OCI-LY7 (cell line): ENCODE measurements around the gene CHML. TPM values are rescaled to one million over a fixed set of nuclear protein-coding genes. Genes with fewer than 3 reads are reported as not detected.

ENCODE experiments used
- BruUV-seq: library from RNA; stranded (reverse); fragments of 400-500 nt; replicated peaks from 2 replicates; lab custom pipeline; 2021; lab: Mats Ljungman, UMichigan
- CTCF ChIA-PET: fragments of 300-600 bp; sonication (Branson Sonifier 250); formaldehyde crosslinking; loops from one replicate; lab custom pipeline; 2022; ENCODE audit warnings: antibody characterized with exemption; ENCODE audit not compliant: unreplicated experiment; lab: Charles Lee
- POLR2A ChIA-PET: fragments of 300-600 bp; sonication (Branson Sonifier 250); formaldehyde crosslinking; loops from one replicate; lab custom pipeline; 2022; ENCODE audit warnings: antibody characterized with exemption; lab: Charles Lee
- DNase-seq: peaks from one replicate; pipeline ENCODE4 v3.0.0-alpha.2; 2015; ENCODE audit warnings: low spot score
- H2AFZ ChIP-seq: fragments of 200-600 bp; sonication (generic), shearing (Covaris generic); 2 replicates; pipeline ENCODE4 v1.6.1; 2014; ENCODE audit warnings: mild to moderate bottlenecking, antibody characterized with exemption, low read length, moderate library complexity
- H3K27ac ChIP-seq: fragments of 200-600 bp; sonication (generic); 2 replicates; pipeline ENCODE4 v1.5.1; 2014; ENCODE audit warnings: mixed run types, low read depth, mild to moderate bottlenecking, moderate library complexity, low read length, inconsistent platforms; ENCODE audit not compliant: poor library complexity, severe bottlenecking
- H3K36me3 ChIP-seq: fragments of 200-600 bp; sonication (generic); 2 replicates; pipeline ENCODE4 v1.6.1; 2014; ENCODE audit warnings: mild to moderate bottlenecking, antibody characterized with exemption, low read length, moderate library complexity, mixed read lengths; ENCODE audit not compliant: insufficient read depth
- H3K4me1 ChIP-seq: fragments of 200-600 bp; sonication (generic); 2 replicates; pipeline ENCODE4 v1.5.1; 2014; ENCODE audit warnings: mild to moderate bottlenecking, low read length; ENCODE audit not compliant: insufficient read depth, poor library complexity, severe bottlenecking
- H3K4me2 ChIP-seq: fragments of 200-600 bp; sonication (generic); 2 replicates; pipeline ENCODE4 v1.6.1; 2014; ENCODE audit warnings: mild to moderate bottlenecking, low read length
- H3K4me3 ChIP-seq: fragments of 200-600 bp; sonication (generic); 2 replicates; pipeline ENCODE4 v1.5.1; 2014; ENCODE audit warnings: mild to moderate bottlenecking, low read depth, low read length; ENCODE audit not compliant: poor library complexity, severe bottlenecking
- H3K79me2 ChIP-seq: fragments of 200-600 bp; sonication (generic); 2 replicates; pipeline ENCODE4 v1.6.1; 2016; ENCODE audit warnings: low read depth, mild to moderate bottlenecking, low read length, moderate library complexity, mixed read lengths; ENCODE audit not compliant: insufficient read depth
- H3K9me2 ChIP-seq: fragments of 200-600 bp; sonication (generic); 2 replicates; pipeline ENCODE4 v1.6.1; 2016; ENCODE audit warnings: mild to moderate bottlenecking, low read length, mixed read lengths; ENCODE audit not compliant: insufficient read depth
- H3K9me3 ChIP-seq: fragments of 200-600 bp; sonication (generic); 2 replicates; pipeline ENCODE4 v1.6.1; 2014; ENCODE audit warnings: mild to moderate bottlenecking, mixed run types, low read length, mixed read lengths
- H4K20me1 ChIP-seq: fragments of 200-600 bp; sonication (generic); 2 replicates; pipeline ENCODE4 v1.6.1; 2014; ENCODE audit warnings: mild to moderate bottlenecking, antibody characterized with exemption, low read length, moderate library complexity, mixed read lengths; ENCODE audit not compliant: insufficient read depth
- EZH2phosphoT487 ChIP-seq: fragments of 200-600 bp; sonication (generic); IDR thresholded peaks from 2 replicates; pipeline ENCODE4 v1.6.1; 2018; ENCODE audit warnings: low read depth, borderline replicate concordance, mild to moderate bottlenecking, mixed run types, antibody characterized with exemption, low read length, moderate library complexity, mixed read lengths
- intact Hi-C: fragments of 100-400 bp; cut with micrococcal nuclease; formaldehyde crosslinking; loops from one replicate; pipeline ENCODE4 v1.10.0; 2022; ENCODE audit not compliant: unreplicated experiment
- total RNA-seq, 2 experiments: library from RNA; depleted of rRNA in 1 of 2; stranded (reverse); fragments of >200 nt in 1 of 2; shearing (Covaris generic) in 1 of 2; gene quantifications; 2 replicates each; pipeline ENCODE4 v1.2.3, GENCODE V29; 2014 to 2022
- TF ChIP-seq, protein P1 (sequence below): fragments of 200-600 bp; sonication (generic); conservative IDR thresholded peaks from 2 replicates; pipeline ENCODE4 v1.5.1; 2014; ENCODE audit warnings: mild to moderate bottlenecking, antibody characterized with exemption, low read length, moderate library complexity, mixed read lengths

Gene CHML
- total RNA-seq, 2 experiments from 2014 or later: 10.7 to 22.6 TPM

DNA sequence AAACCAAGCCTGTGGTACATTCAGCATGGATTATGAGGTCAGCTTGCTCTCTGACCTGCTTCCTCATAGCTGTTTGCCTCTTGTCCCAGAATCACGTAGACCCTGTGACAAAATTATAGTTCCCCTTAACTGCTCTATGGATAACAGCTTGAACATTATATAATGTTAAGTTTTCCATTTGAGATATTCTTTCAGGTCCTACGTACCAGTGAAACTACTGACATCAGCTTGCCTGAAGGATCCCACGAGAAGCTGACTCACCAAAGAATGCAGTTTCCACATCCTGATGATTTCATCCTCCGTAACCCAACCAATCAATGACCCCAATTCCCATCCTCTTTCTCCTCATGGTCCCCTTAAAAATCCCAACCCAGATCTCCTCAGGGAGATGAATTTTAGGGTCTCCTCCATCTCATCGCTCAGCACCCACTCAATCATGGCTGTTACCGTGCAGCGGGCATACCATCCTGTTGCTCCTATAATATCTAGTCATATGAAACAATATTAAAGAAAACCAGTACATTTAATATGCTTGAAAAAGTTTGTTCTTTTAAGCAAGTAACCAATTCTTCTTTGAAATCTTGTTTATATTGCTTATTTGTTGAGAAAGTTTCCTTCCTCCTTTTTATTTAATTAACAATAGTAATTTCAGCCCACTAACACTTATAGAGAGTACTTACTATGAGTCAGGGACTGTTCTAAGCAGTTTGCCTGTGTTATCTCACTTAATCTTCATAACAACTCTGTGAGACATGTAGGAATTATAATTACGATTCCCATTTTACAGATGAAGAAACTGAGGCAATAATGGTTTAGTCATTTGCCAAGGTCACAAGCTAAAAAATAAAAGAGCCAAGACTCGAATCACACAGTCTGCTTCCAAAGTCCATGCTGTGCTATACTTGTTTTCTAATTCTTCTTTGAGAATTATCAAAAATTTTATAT, 27.4 kb downstream of the CHML start:
- no peak for DNase-seq
- POLR2A ChIA-PET: interaction anchor here (1.1 to 1.9 kb wide), 6 partner anchors 12 to 65 kb away, joined by 3 to 6 read pairs (median 4); no protein-coding TSS in a partner anchor
- intact Hi-C loops: loop anchor here (5.0 kb wide), 2 partner anchors 234 to 404 kb away; partner anchors contain the start of gene EXO1
- H3K79me2 ChIP-seq: no peaks in the 10 kb centered on the region
- H2AFZ ChIP-seq: no peak overlapping the region
- BruUV-seq: no TSS peak
- no peaks in the 10 kb centered on the region for H4K20me1 ChIP-seq
- H3K4me3 ChIP-seq: no peak overlapping the region
- H3K4me1 ChIP-seq: peaks cover 8% of the 10 kb centered on the region
- H3K36me3 ChIP-seq: no peaks in the 10 kb centered on the region
- no peak overlapping the region for H3K4me2 ChIP-seq
- H3K27ac ChIP-seq: no peak overlapping the region
- H3K9me2 ChIP-seq: no peaks in the 10 kb centered on the region
- H3K9me3 ChIP-seq: no peaks in the 10 kb centered on the region
- CTCF ChIA-PET: interaction anchor here (1.9 kb wide), 1 partner anchor 8 kb away, joined by 7 read pairs; no protein-coding TSS in a partner anchor
- TF ChIP-seq, protein P1, sequence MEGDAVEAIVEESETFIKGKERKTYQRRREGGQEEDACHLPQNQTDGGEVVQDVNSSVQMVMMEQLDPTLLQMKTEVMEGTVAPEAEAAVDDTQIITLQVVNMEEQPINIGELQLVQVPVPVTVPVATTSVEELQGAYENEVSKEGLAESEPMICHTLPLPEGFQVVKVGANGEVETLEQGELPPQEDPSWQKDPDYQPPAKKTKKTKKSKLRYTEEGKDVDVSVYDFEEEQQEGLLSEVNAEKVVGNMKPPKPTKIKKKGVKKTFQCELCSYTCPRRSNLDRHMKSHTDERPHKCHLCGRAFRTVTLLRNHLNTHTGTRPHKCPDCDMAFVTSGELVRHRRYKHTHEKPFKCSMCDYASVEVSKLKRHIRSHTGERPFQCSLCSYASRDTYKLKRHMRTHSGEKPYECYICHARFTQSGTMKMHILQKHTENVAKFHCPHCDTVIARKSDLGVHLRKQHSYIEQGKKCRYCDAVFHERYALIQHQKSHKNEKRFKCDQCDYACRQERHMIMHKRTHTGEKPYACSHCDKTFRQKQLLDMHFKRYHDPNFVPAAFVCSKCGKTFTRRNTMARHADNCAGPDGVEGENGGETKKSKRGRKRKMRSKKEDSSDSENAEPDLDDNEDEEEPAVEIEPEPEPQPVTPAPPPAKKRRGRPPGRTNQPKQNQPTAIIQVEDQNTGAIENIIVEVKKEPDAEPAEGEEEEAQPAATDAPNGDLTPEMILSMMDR: no peak
- TF ChIP-seq EZH2phosphoT487: no peak

GRCh38 chr1:241611736-241612135, 28.4 kb downstream of the CHML start:
- no peak overlapping the region; the same call in 1 of the 2 replicates for H2AFZ ChIP-seq
- DNase-seq: no peak
- ChIA-PET POLR2A (interaction anchor here (0.7 to 1.9 kb wide), 8 partner anchors 13 to 705 kb away, joined by 3 to 6 read pairs (median 4); no protein-coding TSS in a partner anchor), CTCF (interaction anchor here (1.9 kb wide), 1 partner anchor 9 kb away, joined by 7 read pairs; no protein-coding TSS in a partner anchor)
- H3K9me2 ChIP-seq: no peaks in the 10 kb centered on the region
- H3K4me2 ChIP-seq: no peak overlapping the region
- no peaks in the 10 kb centered on the region for H3K9me3 ChIP-seq
- no peaks in the 10 kb centered on the region for H4K20me1 ChIP-seq
- no peak overlapping the region for H3K27ac ChIP-seq
- no peak for TF ChIP-seq EZH2phosphoT487
- TF ChIP-seq, protein P1: no peak
- no peak overlapping the region for H3K4me3 ChIP-seq
- H3K4me1 ChIP-seq: peaks cover 8% of the 10 kb centered on the region
- H3K79me2 ChIP-seq: no peaks in the 10 kb centered on the region
- intact Hi-C loops: loop anchor here (1.0 to 5.0 kb wide), 5 partner anchors 15 to 406 kb away; partner anchors contain the start of gene EXO1
- no peaks in the 10 kb centered on the region for H3K36me3 ChIP-seq
- BruUV-seq: no TSS peak
